K562 (cell line): Measurements from ENCODE around the gene EPHA1. TPM values are rescaled to one million over a fixed set of nuclear protein-coding genes. Genes with fewer than 3 reads are reported as not detected.

Source experiments
- ATAC-seq: fragments of 200-7000 bp; cut with Tn5 transposase; 3 replicates; pipeline ENCODE4 v1.9.1; 2020; ENCODE audit warnings: moderate library complexity
- BruUV-seq: library from RNA; stranded (reverse); fragments of 400-500 nt; replicated peaks from 2 replicates; lab custom pipeline; 2021; lab: Mats Ljungman, UMichigan
- CTCF ChIA-PET: fragments of 300-600 bp; formaldehyde crosslinking; extraction: SDS; loops from one replicate; lab custom pipeline; 2021; ENCODE audit warnings: low intra/inter-chr PET ratio; lab: Yijun Ruan, JAX
- POLR2A ChIA-PET: fragments of 300-600, 350-650 bp; sonication (Branson Sonifier 250); formaldehyde crosslinking; extraction: SDS; loops from one replicate; lab custom pipeline; 2021; ENCODE audit warnings: antibody characterized with exemption, inconsistent platforms; lab: Yijun Ruan, JAX
- DNase-seq, 4 experiments: peaks; one replicate each; pipeline versions ENCODE4 v3.0.0 to v3.0.0-alpha.2; 2011 to 2018; ENCODE audit warnings: low spot score in 3 of 4, mixed read lengths in 3 of 4; ENCODE audit errors: extremely low read depth in 1 of 4
- FAIRE-seq: peaks from 2 replicates; lab custom pipeline; 2011; peaks lifted over from hg19 to GRCh38; lab: Jason Lieb, UNC
- H2AFZ ChIP-seq: 2 replicates; pipeline ENCODE4 v1.6.0; 2011; ENCODE audit warnings: low read depth, low read length, control low read depth, inconsistent platforms
- H3K27ac ChIP-seq: fragments of 200-600 bp; 3 replicates; pipeline ENCODE4 v1.8.0; 2011; ENCODE audit warnings: low read depth, mild to moderate bottlenecking, control low read depth, inconsistent platforms, low read length, moderate library complexity, mixed read lengths; ENCODE audit errors: extremely low read depth
- H3K27me3 ChIP-seq, 2 experiments: fragments of 300-600 bp in 1 of 2; 2 replicates in 1 of 2; 3 replicates in 1 of 2; pipeline versions ENCODE4 v1.6.0 to v1.8.0; 2011; ENCODE audit warnings: inconsistent platforms in 2 of 2, low read length in 2 of 2, mild to moderate bottlenecking in 1 of 2, mixed read lengths in 1 of 2, moderate library complexity in 1 of 2; ENCODE audit not compliant: control insufficient read depth in 2 of 2, insufficient read depth in 2 of 2
- H3K36me3 ChIP-seq: fragments of 300-600 bp; 3 replicates; pipeline ENCODE4 v1.8.0; 2011; ENCODE audit warnings: mild to moderate bottlenecking, low read length, inconsistent platforms; ENCODE audit not compliant: control insufficient read depth, insufficient read depth
- H3K4me1 ChIP-seq, 2 experiments: fragments of 200-600 bp in 1 of 2; replicated peaks in 1 of 2; 2 replicates in 1 of 2; 3 replicates in 1 of 2; pipeline versions ENCODE4 v1.5.1 to v1.8.0; 2011; ENCODE audit warnings: inconsistent platforms in 2 of 2, low read length in 2 of 2, mild to moderate bottlenecking in 1 of 2, mixed read lengths in 1 of 2, moderate library complexity in 1 of 2; ENCODE audit not compliant: control insufficient read depth in 2 of 2, insufficient read depth in 2 of 2
- H3K4me2 ChIP-seq: 2 replicates; pipeline ENCODE4 v1.6.1; 2011; ENCODE audit warnings: low read length, control low read depth, inconsistent platforms, mixed read lengths; ENCODE audit not compliant: insufficient read depth
- H3K4me3 ChIP-seq: fragments of 200-600 bp; sonication (generic), shearing (Covaris generic); 2 replicates; pipeline ENCODE4 v1.5.1; 2016; ENCODE audit warnings: control low read depth, inconsistent platforms
- H3K79me2 ChIP-seq: fragments of 200-600 bp; 3 replicates; pipeline ENCODE4 v1.8.0; 2011; ENCODE audit warnings: low read length, inconsistent platforms; ENCODE audit not compliant: control insufficient read depth, insufficient read depth
- H3K9ac ChIP-seq, 2 experiments: 2 replicates each; pipeline versions ENCODE4 v1.6.0 to v1.6.1; 2011; ENCODE audit warnings: low read depth in 2 of 2, low read length in 2 of 2, control low read depth in 1 of 2, inconsistent platforms in 1 of 2, mild to moderate bottlenecking in 1 of 2, mixed read lengths in 1 of 2; ENCODE audit not compliant: insufficient read depth in 1 of 2
- H3K9me1 ChIP-seq: one replicate; pipeline ENCODE4 v1.6.0; 2011; ENCODE audit warnings: inconsistent platforms, mild to moderate bottlenecking, low read length, moderate library complexity; ENCODE audit not compliant: control insufficient read depth, insufficient read depth
- H3K9me3 ChIP-seq: replicated peaks from 2 replicates; pipeline ENCODE4 v1.5.1; 2011; ENCODE audit warnings: low read depth, low read length, inconsistent platforms; ENCODE audit not compliant: control insufficient read depth, insufficient read depth
- H4K20me1 ChIP-seq: replicated peaks from 2 replicates; pipeline ENCODE4 v1.6.1; 2011; ENCODE audit warnings: low read length, inconsistent platforms, mixed read lengths; ENCODE audit not compliant: control insufficient read depth, insufficient read depth
- CBX5 ChIP-seq: IDR thresholded peaks from 2 replicates; pipeline ENCODE4 v1.6.1; 2014; ENCODE audit warnings: low read depth, borderline replicate concordance
- CREB5 ChIP-seq: fragments of 250-450 bp; sonication (Bioruptor Pico); IDR thresholded peaks from 2 replicates; pipeline ENCODE4 v1.5.0; 2020; ENCODE audit warnings: mild to moderate bottlenecking
- FOXJ2 ChIP-seq: fragments of 200-800 bp; sonication (Bioruptor generic); IDR thresholded peaks from 2 replicates; pipeline ENCODE4 v1.6.1; 2016; ENCODE audit warnings: missing genetic modification characterization, missing compliant biosample characterization
- FOXP4 ChIP-seq: sonication (generic); formaldehyde crosslinking; IDR thresholded peaks from 2 replicates; pipeline ENCODE4 v1.8.0; 2022; ENCODE audit warnings: mild to moderate bottlenecking, missing genetic modification reagents, borderline replicate concordance
- NELFE ChIP-seq: IDR thresholded peaks from 2 replicates; pipeline ENCODE4 v1.6.1; 2011; ENCODE audit warnings: mild to moderate bottlenecking; ENCODE audit not compliant: insufficient read depth, insufficient read length
- NFYB ChIP-seq: IDR thresholded peaks from 2 replicates; pipeline ENCODE4 v1.6.1; 2011; ENCODE audit warnings: mild to moderate bottlenecking, moderate library complexity; ENCODE audit not compliant: insufficient read length; ENCODE audit errors: extremely low read depth
- NRF1 ChIP-seq, 2 experiments: fragments of 450-650 bp; IDR thresholded peaks in 1 of 2; conservative IDR thresholded peaks in 1 of 2; 2 replicates each; pipeline ENCODE4 v1.6.1; 2014; ENCODE audit warnings: mild to moderate bottlenecking in 2 of 2
- PRPF4 ChIP-seq: fragments of 200-400 bp; formaldehyde crosslinking; IDR thresholded peaks from one replicate; pipeline ENCODE4 v1.6.1; 2017; ENCODE audit warnings: low read length, low read depth, mild to moderate bottlenecking; ENCODE audit not compliant: insufficient read depth, poor library complexity, severe bottlenecking
- RFX1 ChIP-seq: fragments of 450-650 bp; IDR thresholded peaks from 2 replicates; pipeline ENCODE4 v1.6.1; 2016; ENCODE audit warnings: mild to moderate bottlenecking, moderate library complexity
- SUPT5H ChIP-seq: fragments of 450-650 bp; IDR thresholded peaks from 2 replicates; pipeline ENCODE4 v1.6.1; 2016
- U2AF1 ChIP-seq: fragments of 200-400 bp; formaldehyde crosslinking; optimal IDR thresholded peaks from 2 replicates; pipeline ENCODE3; 2017; ENCODE audit warnings: mild to moderate bottlenecking, low read depth, low read length, moderate library complexity
- ZBTB33 ChIP-seq: sonication (generic); formaldehyde crosslinking; IDR thresholded peaks from 2 replicates; pipeline ENCODE4 v1.8.1; 2023; ENCODE audit warnings: mild to moderate bottlenecking, missing genetic modification reagents
- ZFP30 ChIP-seq: fragments of 250-450 bp; sonication (Bioruptor Pico); IDR thresholded peaks from 2 replicates; pipeline ENCODE4 v1.8.0; 2022; ENCODE audit warnings: moderate library complexity, mild to moderate bottlenecking, inconsistent platforms, borderline replicate concordance
- ZFX ChIP-seq: sonication (generic); formaldehyde crosslinking; IDR thresholded peaks from 2 replicates; pipeline ENCODE4 v1.8.0; 2022; ENCODE audit warnings: mild to moderate bottlenecking, missing genetic modification reagents, moderate library complexity
- ZNF175 ChIP-seq: fragments of 200-800 bp; sonication (Bioruptor generic); IDR thresholded peaks from 2 replicates; pipeline ENCODE4 v1.6.1; 2016; ENCODE audit warnings: low read depth, mild to moderate bottlenecking, missing genetic modification characterization, missing compliant biosample characterization
- ZNF263 ChIP-seq: sonication (generic); formaldehyde crosslinking; IDR thresholded peaks from 2 replicates; pipeline ENCODE4 v1.8.0; 2022; ENCODE audit warnings: mild to moderate bottlenecking, missing genetic modification reagents, borderline replicate concordance
- WGBS: fragments of 100-300 bp; shearing (Covaris generic); methylation state at CpG from one replicate; pipeline ENCODE4 v1.1.6; 2016; ENCODE audit warnings: low coverage, mixed read lengths; ENCODE audit not compliant: insufficient coverage; ENCODE audit errors: missing lambda C conversion rate; 5-methylcytosine and 5-hydroxymethylcytosine counted together
- in situ Hi-C: fragments of 300-500 bp; cut with MboI; formaldehyde crosslinking; loops from 4 replicates; pipeline ENCODE4 v1.15.0; 2018; ENCODE audit warnings: inconsistent platforms, mixed read lengths
- intact Hi-C: fragments of 100-400 bp; cut with micrococcal nuclease; formaldehyde crosslinking; loops from 2 replicates; pipeline ENCODE4 v1.14.2; 2022
- polyA plus RNA-seq, 8 experiments: library from polyadenylated mRNA; depleted of rRNA in 4 of 8; stranded (reverse) in 5 of 8; unstranded in 3 of 8; fragments of >200 nt; fragmentation: Nextera tagmentation in 2 of 8; fragmentation: Illumina TruSeq in 1 of 8; extraction: Ambion mirVana in 2 of 8; extraction: Trizol in 1 of 8; gene quantifications; 2 replicates each; pipeline versions ENCODE4 v1.2.1 to v1.2.3, GENCODE V29; 2011 to 2014; ENCODE audit warnings: inconsistent platforms in 1 of 8, missing spikeins in 1 of 8
- total RNA-seq, 7 experiments: library from RNA; depleted of rRNA in 6 of 7; stranded (reverse); fragments of >200 nt in 6 of 7; fragmentation: Illumina TruSeq in 2 of 7; extraction: Trizol in 2 of 7; gene quantifications; 2 replicates each; pipeline versions ENCODE4 v1.2.1 to v1.2.3, GENCODE V29; 2011 to 2021; ENCODE audit warnings: low replicate concordance in 1 of 7

Gene EPHA1
- total and polyA plus RNA-seq, 9 of the 15 experiments (the other 6 are each of a cell fraction or from before 2014, with no cell fraction given) = 0.22 to 0.57 (median 0.32) TPM; not detected in 6

GRCh38 chr7:143393267-143394041 lies 15.2 kb downstream of the EPHA1 start:
- intact Hi-C loops = no loop called here
- H3K36me3 ChIP-seq = peaks cover 33% of the 10 kb centered on the region; the same call in 2 of the 3 replicates
- TF ChIP-seq ZFX = no peak
- no peak for TF ChIP-seq ZNF175
- TF ChIP-seq CBX5 = no peak
- TF ChIP-seq RFX1 = no peak
- TF ChIP-seq ZBTB33 (CRISPR knock-in tag) = no peak
- no peak for TF ChIP-seq NELFE
- TF ChIP-seq ZNF263 (CRISPR knock-in tag) = peak; percentile 74; the same call in 1 of the 2 replicates
- 0 out of 2 replicates have a peak, but pooled peaks have one; percentile 37 for TF ChIP-seq FOXP4
- TF ChIP-seq U2AF1 = no peak
- TF ChIP-seq SUPT5H = 0 out of 2 replicates have a peak, but pooled peaks have one; percentile 5
- no peak for TF ChIP-seq CREB5 (CRISPR knock-in tag)
- no peak for TF ChIP-seq FOXJ2
- no peak for TF ChIP-seq PRPF4
- TF ChIP-seq NRF1 (conservative IDR thresholded peaks at IDR 0.05 in 1 of 2, IDR thresholded peaks at IDR 0.05 in 1 of 2) = no peak
- no peak for TF ChIP-seq ZFP30 (CRISPR knock-in tag)
- no peak for TF ChIP-seq NFYB

More at GRCh38 chr7:143393267-143394041, 15.2 kb downstream of the EPHA1 start:
- Histone ChIP-seq H3K27ac (no peak overlapping the region), H3K9ac (no peak overlapping the region), H4K20me1 (peaks cover 25% of the 10 kb centered on the region), H3K9me3 (no peaks in the 10 kb centered on the region), H3K9me1 (peaks cover 8% of the 10 kb centered on the region), H3K4me1 (peaks cover 0 to 15% of the 10 kb centered on the region in 2 experiments; a peak in 2 of 5 replicates), H3K4me3 (no peak overlapping the region), H3K27me3 (peaks cover 19 to 52% of the 10 kb centered on the region in 2 experiments; a peak in 4 of 5 replicates), H3K79me2 (no peaks in the 10 kb centered on the region), H2AFZ (no peak overlapping the region), H3K4me2 (no peak overlapping the region)
- ATAC-seq (no peak), DNase-seq (peak in 2 of 4 experiments; percentile 31 to 36), FAIRE-seq (no peak)
- ChIA-PET CTCF (no interaction called here), POLR2A (interaction anchor here (0.9 to 9.7 kb wide), 8 partner anchors 9 to 41 kb away, joined by 3 to 131 read pairs (median 6); partner anchors contain the start of genes EPHA1 and ZYX)
- in situ Hi-C loops = no loop called here
- no TSS peak for BruUV-seq
- 22% methylated on average over 14 of the region's 14 CpGs for WGBS
